ENCODE results near the gene NEDD9.

Gene NEDD9

DNA sequence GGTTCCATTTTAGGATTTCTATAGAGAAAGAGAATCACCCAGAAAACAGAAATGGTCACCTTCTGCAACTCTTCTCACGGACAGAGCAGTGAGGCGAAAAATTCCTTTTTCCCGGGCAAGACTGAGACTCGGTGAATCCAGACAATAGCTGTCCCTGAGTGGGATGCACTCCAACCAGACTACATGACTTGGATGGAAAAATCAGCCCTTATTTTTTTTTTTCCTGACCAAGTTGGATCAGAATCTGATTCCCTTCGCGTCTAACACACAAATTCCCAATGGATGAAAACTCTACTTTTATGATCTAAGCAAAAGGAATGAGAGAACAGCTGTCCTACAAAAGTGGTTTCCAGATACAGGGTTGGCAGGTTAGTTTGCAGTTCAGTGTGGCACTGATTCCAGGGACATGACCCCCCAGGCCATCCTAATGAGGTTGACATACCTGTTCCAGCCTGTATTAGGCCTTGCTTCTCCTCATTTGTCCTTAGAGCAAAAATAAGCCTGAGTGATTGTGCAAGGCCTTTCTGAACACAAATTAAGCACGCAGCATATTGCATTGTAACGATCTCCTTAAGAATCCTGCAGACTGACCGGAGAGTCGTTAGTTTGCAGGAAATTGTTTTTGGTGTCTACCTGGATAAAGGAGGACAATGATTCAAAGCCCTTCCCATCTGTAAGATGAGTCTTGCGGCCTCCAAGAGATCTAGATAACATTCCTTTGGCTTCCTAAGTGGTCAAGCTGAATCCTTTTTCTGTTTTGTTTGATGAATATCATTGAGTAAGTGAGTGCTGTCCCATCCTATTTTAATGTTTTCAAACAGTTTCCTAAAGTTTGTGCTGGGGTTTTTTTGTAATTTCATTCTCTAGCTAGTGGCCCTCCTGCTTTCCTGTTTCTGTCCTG, 1.5 kb upstream of the NEDD9 start:
- no peak for DNase-seq (ENCODE audit: low spot score)

DNA sequence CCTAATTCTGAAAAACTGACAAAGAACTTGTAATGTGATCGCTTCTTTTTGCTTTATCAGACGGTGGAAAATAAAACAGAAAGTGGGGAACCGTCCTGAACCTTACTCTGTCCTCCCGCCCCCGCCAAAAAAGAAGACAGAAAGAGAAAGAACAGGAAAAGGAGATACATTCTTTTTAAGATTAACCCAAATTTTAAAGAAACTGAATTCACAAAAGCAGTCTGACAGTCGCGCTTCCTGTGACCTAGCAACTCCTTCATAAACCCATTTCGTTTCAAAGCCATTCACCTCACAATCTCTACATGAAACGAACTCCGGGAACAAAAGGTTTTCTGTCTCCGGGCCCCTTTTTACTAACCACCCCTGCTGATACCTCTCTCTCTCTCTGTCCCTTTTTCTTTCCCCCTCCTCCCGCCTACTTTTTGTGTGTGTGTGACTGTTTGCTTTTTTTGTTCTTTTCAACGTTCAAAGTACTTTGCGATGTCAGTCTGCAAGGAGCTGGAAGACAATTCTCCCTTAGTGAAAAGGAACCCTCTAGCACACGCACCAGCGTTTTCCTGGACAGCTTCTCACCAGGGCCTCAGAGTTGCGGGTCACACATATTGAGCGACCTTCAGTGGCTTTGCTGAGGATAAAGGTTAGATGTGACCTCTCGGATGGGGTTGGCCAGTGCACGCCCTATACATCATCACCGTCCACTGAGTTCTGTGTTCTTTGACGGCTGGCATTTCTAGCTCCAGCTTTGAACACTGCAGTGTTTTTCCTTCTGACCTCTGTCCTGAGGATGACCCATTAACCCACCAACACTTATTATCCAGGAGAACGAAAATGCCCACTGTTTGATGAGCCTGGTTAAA, 530 bp upstream of the NEDD9 start:
- DNase-seq (ENCODE audit: low spot score): no peak

DNA sequence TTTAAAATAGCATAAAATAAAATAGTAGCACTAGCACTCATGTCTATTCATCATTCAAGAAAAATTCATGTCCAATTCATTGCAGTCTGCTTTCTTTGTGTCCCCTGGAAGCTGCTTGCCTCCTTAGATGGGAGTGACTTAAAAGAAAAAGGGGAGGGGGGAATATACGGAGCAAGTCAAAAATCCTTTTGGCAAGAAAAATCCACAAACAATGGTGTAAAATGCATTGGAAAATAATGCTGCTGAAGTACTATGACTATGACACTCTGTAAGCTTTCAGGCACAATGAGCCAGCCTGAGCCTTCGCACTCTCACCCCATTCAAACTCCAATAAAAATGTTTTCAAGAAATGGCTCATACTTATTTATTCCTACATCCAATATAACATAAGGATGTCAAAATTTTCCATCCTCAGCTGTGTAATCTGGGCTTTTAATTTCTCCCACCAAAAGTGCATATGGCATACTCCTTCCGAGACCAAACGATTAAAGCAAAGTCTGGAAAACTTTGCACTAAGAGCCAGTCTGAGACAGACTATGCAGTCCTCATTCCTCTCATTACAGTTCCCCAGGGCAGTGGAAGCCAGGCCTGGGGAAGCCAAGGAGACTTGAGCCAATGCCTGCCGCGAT, 790 bp downstream of the NEDD9 start:
- DNase-seq (ENCODE audit: low spot score): peak; percentile 57

DNA sequence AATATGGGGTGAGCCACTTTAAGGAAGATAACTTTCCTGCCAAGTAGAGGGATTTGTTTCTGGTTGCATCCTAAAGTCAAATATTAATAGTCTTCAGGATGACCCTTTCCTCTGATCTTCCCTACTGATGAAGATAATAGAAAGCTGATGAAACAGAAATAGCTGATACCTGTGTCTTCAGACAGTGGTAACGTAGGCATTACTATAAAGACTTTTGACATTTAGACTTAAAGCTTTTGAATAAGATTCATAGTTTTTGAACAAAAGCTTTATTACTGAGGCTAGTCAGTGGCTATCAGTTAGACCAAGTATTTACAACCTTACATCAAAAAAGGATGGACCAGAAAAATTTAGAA, 1.4 kb downstream of the NEDD9 start:
- no peak for DNase-seq (ENCODE audit: low spot score)

DNA sequence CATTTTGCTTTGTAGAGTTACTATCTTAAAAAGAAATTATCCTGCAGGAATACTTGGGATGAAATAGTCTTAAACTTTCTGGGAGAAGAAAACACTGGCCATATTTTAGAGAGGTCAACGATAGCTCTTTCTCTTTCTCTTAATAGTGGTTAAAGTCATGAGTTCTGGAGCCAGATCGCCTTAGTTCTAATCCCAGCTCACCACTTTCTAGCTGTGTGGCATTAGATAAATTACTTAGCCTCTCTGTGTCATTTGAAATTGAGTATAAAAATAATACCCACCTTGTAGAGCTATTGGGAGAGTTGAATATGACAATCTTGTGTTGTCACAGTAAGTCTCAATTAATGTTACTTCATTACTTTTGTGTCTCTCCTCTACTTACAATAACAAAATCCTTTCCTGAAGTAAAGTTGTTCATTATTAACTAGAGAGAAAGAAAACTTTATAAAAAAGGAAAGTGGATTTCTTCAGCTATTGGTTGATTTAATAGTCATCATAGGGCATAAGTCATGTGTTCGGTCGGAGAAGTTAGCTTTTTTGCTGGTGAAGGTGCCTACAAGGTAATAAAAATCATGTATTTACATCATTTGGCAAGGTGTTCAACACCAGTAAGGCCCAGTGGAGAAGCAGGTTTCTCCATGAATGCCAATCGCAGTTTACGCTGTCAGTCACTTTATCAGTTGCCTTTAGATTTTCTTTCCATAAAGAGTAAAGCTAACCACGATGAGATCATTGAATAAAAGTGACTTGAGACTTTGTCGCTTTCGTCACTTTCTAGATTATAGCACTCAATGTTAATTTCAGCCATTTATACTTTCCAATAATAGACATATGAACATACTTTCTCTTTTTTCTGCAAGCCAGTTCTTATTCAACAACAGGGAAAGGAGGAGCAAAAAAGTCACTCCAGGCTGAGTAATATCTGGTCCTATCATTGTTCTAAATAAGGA, 2.0 kb downstream of the NEDD9 start:
- no peak for DNase-seq (ENCODE audit: low spot score)

DNA sequence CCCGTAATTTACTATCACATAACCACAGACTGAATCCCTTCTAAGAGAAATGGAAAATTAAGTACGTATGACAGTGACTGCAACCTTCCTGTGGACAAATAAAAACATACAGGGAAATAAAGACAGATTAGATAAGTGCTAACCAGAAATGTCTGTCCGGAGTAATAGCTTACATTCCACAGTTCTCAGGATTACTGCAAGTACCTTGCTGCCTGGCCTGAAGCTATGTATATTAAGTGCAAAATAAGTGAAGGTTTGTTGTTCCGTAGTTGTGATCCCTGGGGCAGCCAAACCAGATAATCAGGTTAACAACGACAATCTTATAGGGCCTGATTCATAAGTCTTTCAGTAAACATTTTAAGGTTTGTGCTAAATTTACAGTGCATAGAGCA, 2.8 kb downstream of the NEDD9 start:
- DNase-seq (ENCODE audit: low spot score): no peak

DNA sequence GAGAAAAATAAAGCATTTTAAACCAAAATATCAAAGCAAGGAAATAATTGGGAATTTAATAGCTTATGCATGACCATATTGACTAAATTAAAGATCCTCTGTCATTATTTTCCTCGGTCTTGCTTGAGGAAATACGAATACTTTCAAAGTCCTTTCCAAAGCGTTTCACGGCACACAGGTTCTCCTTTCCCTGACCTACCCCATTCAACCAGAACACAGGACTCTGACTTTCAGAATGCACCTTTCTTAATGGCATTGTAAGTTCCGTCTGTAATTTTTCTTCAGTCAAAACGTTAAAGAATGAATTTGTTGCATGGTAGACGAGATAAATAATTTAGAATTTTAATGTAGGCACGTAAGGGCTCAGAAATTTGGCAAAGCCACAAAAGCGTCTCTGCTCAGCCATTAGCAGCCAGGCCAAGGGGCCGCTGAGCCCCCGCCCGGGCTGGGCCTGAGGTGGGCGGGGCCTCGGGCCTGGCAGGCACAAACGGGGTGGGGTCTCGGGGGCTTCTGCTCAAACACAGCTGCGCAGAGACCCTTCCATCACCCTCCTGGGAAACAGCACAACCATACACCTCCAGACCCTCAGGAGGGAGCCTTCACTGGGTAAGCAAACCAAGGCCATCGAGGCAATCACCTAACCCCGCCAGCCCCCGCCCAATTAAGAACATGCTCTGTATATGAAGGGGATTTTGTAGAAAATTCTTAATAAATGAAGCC, 3.4 kb downstream of the NEDD9 start:
- DNase-seq (ENCODE audit: low spot score): no peak

DNA sequence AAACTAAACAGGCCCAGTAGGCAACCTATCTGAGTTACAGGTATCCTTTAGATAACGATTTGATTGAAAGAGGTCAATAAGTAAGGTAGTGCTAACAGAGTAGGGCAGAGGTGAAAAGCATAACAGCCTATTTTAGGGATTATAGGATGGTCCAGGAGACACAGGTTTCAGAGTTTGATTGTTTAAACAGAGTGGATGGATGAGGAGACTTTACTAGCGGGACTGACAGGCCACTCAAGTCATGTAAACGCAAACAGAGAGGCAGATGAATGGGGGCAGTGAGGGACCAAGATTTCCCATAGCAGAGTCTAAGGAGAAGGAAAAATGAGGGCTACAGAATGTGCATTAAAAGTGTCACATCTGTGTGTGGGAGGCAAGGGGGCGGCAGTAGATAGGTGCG, 4.8 kb downstream of the NEDD9 start:
- no peak for DNase-seq (ENCODE audit: low spot score)

DNA sequence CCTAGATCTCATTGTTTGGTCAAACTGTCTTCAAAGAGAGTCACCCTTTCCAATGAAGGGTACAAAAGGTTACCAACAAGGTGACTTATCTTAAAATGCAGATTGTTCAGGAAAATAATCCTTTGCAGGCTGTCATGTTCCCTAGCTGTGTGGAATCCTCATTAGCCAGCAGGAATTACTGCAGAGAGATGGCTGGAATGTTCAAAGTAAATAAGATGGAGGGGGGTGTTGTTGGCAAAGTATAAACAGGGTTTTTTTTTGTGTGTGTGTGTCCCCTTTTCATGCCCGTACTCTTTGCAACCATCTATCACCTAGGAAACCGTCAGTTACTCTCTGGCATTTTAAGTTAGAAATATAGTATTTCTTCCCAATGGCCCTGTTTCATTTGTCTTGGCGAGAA, 6.5 kb downstream of the NEDD9 start:
- DNase-seq (ENCODE audit: low spot score): no peak

DNA sequence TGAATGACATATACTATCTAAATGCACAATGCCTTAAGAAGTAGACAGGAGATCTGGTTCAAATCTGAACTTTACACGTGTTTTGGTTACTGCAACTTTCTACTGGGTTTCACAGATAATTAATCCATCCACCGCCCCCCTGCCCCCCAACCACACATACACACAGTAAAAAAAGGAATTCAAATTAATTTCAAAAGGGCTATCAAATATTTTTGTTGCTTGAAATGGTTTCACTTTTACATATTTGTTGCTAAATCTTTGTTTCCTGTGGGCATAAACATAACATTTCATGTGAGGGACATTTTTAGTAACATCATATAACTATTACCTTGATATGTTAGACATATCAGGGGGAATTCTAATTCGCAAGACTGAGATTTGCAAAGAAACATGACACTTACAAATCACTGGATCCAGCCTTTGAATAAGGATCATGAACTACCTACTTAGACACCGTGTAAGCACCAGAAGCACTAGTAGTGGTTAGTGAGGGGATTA, 7.5 kb downstream of the NEDD9 start:
- no peak for DNase-seq (ENCODE audit: low spot score)

DNA sequence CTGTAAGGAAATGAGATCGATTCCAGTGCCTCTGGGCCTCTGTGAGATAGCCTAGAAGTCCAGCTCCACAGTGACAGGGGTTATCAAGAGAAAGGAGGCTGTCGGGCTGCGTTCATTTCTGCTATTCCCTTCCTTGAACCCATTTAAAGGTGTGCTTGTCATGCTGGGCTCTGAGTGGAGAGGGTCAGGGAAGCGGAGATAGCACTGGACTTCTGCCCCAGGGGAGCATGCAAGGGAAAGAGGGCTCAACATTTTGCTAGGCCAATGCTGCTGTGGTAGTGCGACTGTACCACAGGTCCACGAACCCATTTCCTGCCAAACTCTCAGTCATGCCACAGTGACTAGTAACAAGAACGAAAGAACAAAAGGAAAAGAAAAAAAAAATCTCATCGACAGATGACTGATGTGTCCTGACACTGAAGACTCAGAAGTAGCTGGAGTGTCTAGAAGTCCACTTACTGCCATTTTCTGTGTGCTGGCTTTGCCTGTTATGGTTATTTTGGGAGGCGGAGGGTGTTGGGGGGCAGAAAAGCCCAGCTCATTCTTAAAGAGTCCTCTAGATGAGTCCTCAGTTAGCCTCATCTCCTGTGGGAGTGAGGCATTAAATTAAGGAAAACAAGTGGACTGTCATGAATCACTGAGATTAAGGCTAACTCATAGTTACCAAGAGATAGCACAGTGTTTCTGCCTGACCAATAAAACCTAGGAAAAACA, 8.1 kb downstream of the NEDD9 start:
- DNase-seq (ENCODE audit: low spot score): no peak

DNA sequence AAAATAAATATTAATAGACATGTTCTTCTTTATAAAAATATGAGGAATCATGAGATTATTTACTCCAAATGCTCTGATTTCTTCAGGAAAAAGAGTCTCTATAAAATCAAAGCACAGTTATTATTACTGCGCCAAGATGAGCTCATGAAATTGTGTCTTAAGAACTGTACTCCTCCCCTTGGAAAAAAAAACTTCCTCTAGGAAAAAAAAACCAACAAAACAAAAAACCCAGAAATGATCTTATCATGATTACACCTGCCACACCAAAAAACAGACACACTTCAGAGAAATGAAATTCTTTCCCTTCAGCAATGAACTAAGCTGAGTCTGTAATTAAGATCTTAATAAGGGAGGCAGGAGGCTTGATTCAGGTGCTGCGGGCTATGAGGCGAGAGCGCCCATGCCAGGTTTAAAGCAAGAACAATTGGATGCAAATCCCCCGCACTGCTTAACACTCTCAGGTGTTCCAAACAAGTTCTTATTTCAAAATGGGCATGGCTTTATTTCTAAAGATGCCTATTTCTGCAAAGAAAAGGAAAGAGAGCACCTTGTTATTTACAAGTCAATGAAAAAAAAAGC, 9.1 kb downstream of the NEDD9 start:
- no peak for DNase-seq (ENCODE audit: low spot score)

DNA sequence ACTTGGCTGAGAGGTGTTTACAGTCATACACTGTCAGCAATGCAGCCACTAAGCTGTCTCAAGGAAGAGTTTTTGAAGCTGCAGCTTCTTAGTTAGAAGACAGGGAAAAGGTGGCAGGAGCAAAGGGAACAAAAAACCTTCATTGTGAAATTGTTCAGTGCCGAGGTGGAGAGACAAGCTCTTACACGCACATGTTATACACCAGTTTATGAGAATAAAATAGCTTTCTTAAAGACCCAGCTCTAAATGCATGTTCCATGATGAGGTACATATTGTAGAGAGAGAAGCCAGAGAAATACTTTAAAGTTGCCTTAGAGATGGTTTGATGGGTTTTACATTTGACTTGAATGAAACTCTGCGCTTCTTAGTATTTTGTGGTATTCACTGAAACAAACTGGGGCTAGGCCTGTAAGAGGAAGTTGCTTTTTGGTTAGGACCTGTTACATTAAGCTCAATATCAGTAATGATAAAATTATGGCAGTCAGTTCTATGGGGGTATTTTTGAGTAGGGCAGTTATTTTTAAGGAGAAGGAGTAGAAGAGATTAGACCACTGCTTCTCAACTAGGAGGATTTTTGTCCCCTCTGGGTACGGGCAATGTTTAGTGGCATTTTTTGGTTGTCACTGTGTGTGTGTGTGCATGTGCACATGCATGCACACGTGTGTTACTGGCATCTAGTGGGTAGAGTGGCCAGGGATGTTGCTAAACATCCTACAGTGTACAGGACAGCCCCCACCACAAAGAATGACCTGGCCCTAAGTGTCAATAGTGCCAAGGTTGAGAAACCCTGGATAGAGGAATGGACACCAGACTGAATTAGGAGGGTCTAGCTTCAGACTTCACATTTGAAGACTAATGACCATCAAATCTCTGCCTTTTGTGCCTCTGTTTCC, 9.8 kb downstream of the NEDD9 start:
- no peak for DNase-seq (ENCODE audit: low spot score)

DNA sequence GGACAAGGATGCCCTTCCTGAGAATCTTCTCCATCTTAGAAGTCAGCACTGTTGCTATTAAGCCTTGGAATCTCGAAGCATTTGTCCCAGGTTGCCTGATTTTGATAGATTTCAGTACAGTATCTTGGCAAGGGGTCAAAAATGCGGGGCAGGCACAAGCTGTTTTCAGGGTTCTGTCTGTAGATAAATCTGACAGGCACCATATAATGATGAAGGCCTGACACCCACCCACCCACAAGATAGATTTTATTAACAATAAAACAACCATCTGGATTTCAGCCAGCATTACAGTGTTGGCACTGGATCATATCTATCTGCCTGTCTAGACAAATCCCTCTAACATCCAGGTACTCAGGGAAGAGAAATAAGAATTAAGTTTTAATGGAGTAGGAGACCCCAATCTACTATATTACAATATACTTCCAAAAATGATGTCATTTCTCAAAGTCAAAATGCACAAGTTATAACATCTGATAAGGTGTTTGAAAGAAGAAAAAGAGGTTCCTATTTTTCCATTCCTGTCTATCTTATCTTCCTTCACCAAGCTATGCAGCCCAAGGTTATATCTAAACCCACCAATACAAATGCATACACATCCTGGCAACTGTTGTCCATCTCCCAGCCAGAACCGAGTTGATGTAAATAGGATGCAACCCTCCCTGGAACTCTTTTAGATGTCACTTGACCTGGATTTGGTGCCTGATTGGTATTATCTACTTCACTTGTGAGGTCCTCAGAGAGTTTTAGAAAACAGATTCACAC, 10.7 kb downstream of the NEDD9 start:
- no peak for DNase-seq (ENCODE audit: low spot score)

DNA sequence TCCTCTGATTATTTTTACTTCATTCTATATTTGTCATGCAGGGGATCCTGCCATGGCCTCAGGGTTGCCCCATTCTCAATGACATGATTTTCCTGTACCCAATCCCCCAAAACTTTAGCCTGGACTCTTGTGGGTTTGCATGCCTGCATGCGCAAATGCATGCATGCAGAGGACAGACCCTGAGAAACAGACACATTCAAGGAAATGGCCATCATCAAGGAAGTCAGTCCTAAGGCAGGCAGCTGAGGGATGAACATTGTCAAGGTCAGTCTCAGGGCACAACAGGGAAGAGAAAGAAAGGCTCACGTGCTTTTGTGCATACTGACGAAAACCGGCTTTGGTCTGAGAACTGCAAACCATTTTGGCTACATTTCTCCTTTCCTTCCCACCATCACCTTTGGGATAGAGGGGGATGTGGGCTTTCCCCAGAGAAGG, 13.1 kb downstream of the NEDD9 start:
- DNase-seq (ENCODE audit: low spot score): no peak

DNA sequence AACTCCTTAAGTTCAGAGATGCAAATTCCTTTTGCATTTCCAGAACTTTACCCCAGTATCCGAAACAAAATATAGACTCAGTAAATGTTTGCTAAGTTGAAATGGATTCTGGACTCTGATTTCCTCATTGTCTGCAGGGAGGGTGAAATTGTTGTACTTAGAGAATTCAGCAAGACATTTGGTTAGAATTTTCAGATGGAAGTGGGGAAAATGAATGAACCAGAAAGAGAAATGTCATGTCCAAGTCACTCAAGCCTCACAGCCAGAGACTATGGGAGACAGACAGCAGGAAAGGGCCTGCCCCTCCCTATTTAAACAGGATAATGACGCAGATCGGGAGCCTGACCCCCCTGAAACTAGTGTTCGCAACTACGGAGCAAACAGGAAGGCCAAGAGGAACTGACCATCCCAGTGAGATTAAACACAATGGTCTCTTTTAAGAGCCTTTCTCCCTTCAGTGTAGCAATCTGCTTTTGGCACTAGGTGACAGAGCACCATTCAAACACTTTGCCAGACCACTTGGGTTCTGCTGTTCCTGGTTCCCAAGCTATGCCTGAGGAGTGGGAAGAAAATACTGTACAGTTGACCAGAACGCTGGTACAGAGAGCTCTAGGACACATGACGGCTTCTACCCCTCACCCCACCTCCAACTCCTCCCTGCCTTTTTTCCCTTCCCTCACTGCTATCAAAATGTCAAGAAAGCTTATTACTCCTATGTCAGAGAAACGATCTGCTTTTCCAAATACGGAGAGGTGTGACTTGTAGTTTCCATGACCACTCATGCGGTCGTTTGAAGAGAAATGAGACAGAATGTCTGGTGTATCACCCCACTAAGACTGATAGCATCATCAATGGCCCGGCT, 13.7 kb downstream of the NEDD9 start:
- DNase-seq (ENCODE audit: low spot score): no peak

DNA sequence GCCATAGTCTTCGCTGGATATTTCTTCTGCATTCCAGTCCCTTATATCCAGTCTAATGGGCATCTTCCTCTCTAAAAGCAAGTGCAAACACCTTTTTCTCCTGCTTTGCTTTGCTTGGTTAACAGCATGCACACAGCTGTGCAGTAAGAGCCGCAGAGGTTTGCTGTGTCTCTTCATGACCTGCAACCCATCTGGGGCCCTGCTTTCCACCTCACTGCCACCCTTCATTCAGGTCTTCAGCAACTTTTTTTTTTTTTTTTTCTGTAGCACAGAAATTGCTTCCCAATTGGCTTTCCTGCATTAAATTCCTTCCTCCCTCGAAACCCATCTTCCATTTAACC, 14.4 kb downstream of the NEDD9 start:
- no peak for DNase-seq (ENCODE audit: low spot score)
